Measurements from ENCODE around the gene SYNGR1.

SYNGR1 gene

GRCh38 chr22:39433476-39434242 is 83.9 kb downstream of the SYNGR1 start:
- DNase-seq: no peak

- DNase-seq: no peak
Measured at GRCh38 chr22:39434243-39434653, 84.5 kb downstream of the SYNGR1 start.

GRCh38 chr22:39434721-39435120 is 84.9 kb downstream of the SYNGR1 start:
- DNase-seq: no peak

Data from activated CD8-positive, alpha-beta memory T cell treated with anti-CD3 and anti-CD28 coated beads, Interleukin-2, amount 50 U/mL, for 48 hours (primary cell).